ENCODE results near the gene CHAF1B.

DNA sequence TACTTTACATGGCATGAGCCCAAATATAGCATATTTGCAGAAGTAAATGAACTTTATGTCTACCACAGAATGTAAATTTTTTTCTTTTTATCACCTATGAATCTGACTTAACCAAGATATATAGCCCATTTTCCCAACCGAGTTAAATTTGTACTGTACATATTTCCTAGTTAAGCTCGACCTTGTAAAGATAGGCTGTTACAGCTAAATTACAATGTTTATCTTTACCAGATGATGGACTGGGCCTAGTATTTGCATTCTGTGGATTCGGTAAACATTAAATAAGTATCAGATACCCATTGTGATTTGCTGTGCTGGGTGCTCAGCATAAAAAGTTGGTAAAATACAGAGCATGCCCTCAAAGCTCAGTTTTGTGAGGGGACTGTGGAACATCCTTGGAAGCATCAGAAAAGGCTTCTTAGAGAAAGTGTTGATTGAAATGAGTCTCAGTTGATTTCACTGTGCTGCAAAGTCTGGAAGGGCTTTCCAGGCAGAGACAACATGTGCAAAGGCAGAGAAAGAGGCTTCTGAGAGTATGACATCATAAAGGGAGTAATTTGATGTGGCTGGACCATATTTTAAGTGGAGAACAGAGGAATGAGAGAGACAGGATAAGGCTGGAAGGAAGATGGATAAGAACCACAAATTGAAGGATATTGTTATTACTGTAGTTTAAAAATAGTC lies 37.8 kb upstream of the CHAF1B start:
- no peak for TF ChIP-seq POLR2A (IDR thresholded peaks at IDR 0.05; ENCODE audit: low read depth)
- no peak for TF ChIP-seq CTCF (IDR thresholded peaks at IDR 0.05)
- no peak for TF ChIP-seq POLR2AphosphoS5 (IDR thresholded peaks at IDR 0.05)
- TF ChIP-seq EP300 (IDR thresholded peaks at IDR 0.05), result no peak

Measured in esophagus muscularis mucosa (tissue), 4 donors.